GM12878 (cell line): ENCODE measurements around the gene BEST2. TPM values are rescaled to one million over a fixed set of nuclear protein-coding genes. Genes with fewer than 3 reads are reported as not detected.

Experiments used
- BACH1 ChIP-seq: fragments of 450-650 bp; IDR thresholded peaks from 2 replicates; pipeline ENCODE4 v1.6.1; 2017; ENCODE audit warnings: mild to moderate bottlenecking, borderline replicate concordance
- BRCA1 ChIP-seq: IDR thresholded peaks from 2 replicates; pipeline ENCODE4 v1.6.1; 2011; ENCODE audit warnings: low read depth, low read length, improper control_type of control experiment
- CREB1 ChIP-seq: IDR thresholded peaks from 2 replicates; pipeline ENCODE4 v1.6.1; 2012; ENCODE audit warnings: low read depth, mild to moderate bottlenecking, inconsistent platforms
- GABPA ChIP-seq: IDR thresholded peaks from 2 replicates; pipeline ENCODE4 v1.6.1; 2014; ENCODE audit warnings: antibody characterized with exemption, low read depth, mild to moderate bottlenecking, inconsistent platforms
- IRF4 ChIP-seq: IDR thresholded peaks from 2 replicates; pipeline ENCODE4 v1.6.1; 2011; ENCODE audit warnings: low read depth, low read length
- NR2C2 ChIP-seq: IDR thresholded peaks from 2 replicates; pipeline ENCODE4 v1.6.1; 2011; ENCODE audit warnings: borderline replicate concordance, low read depth; ENCODE audit not compliant: control insufficient read depth, insufficient read length
- NRF1 ChIP-seq: conservative IDR thresholded peaks from 2 replicates; pipeline ENCODE4 v1.6.1; 2011; ENCODE audit warnings: mild to moderate bottlenecking, low read depth, low read length, improper control_type of control experiment
- PRDM15 ChIP-seq: fragments of 450-650 bp; formaldehyde crosslinking; IDR thresholded peaks from 2 replicates; pipeline ENCODE4 v1.4.0; 2020; ENCODE audit warnings: mild to moderate bottlenecking, moderate library complexity
- RAD21 ChIP-seq: IDR thresholded peaks from 2 replicates; pipeline ENCODE4 v1.6.1; 2011; ENCODE audit warnings: mild to moderate bottlenecking, low read depth, low read length, moderate library complexity; ENCODE audit not compliant: insufficient read depth
- RB1 ChIP-seq: fragments of 450-650 bp; formaldehyde crosslinking; IDR thresholded peaks from 2 replicates; pipeline ENCODE4 v1.6.1; 2017; ENCODE audit warnings: mild to moderate bottlenecking, borderline replicate concordance
- SUZ12 ChIP-seq: fragments of 200-600 bp; sonication (generic); IDR thresholded peaks from one replicate; pipeline ENCODE4 v1.6.1; 2018; ENCODE audit warnings: antibody characterized with exemption, mild to moderate bottlenecking; ENCODE audit not compliant: unreplicated experiment
- TBL1XR1 ChIP-seq: IDR thresholded peaks from 2 replicates; pipeline ENCODE4 v1.6.1; 2012; ENCODE audit warnings: low read depth, low read length, improper control_type of control experiment
- TCF12 ChIP-seq: IDR thresholded peaks from 2 replicates; pipeline ENCODE4 v1.6.1; 2011; ENCODE audit warnings: low read depth, mild to moderate bottlenecking, low read length
- polyA plus RNA-seq, 11 experiments: library from polyadenylated mRNA; depleted of rRNA in 4 of 11; unstranded in 6 of 11; stranded (reverse) in 5 of 11; fragments of >200 nt; fragmentation: Nextera tagmentation in 4 of 11; fragmentation: Illumina TruSeq in 1 of 11; extraction: Ambion mirVana in 4 of 11; extraction: Trizol in 1 of 11; gene quantifications; 1 replicate in 1 of 11; 2 replicates in 10 of 11; pipeline versions ENCODE4 v1.2.1 to v1.2.3, GENCODE V29; 2011 to 2016; ENCODE audit warnings: inconsistent platforms in 2 of 11, missing spikeins in 2 of 11, low read depth in 1 of 11
- total RNA-seq, 4 experiments: library from RNA; depleted of rRNA in 3 of 4; stranded (reverse); fragments of >200 nt in 3 of 4; fragmentation: Illumina TruSeq in 1 of 4; extraction: Trizol in 1 of 4; gene quantifications; 2 replicates each; pipeline versions ENCODE4 v1.2.1 to v1.2.3, GENCODE V29; 2013 to 2021
- TF ChIP-seq, protein P1 (sequence below): fragments of 450-650 bp; IDR thresholded peaks from 2 replicates; pipeline ENCODE4 v1.6.1; 2014; ENCODE audit warnings: mild to moderate bottlenecking
- TF ChIP-seq, protein P2 (sequence below): fragments of 450-650 bp; IDR thresholded peaks from 2 replicates; pipeline ENCODE4 v1.6.1; 2016; ENCODE audit warnings: mild to moderate bottlenecking
- TF ChIP-seq, protein P3 (sequence below): IDR thresholded peaks from 2 replicates; pipeline ENCODE4 v1.6.1; 2012; ENCODE audit warnings: improper control_type of control experiment, low read depth, low read length; ENCODE audit not compliant: insufficient replicate concordance
- TF ChIP-seq, protein P4 (sequence below): IDR thresholded peaks from 2 replicates; pipeline ENCODE4 v1.6.1; 2011; ENCODE audit warnings: low read depth, mild to moderate bottlenecking, low read length, moderate library complexity, borderline replicate concordance; ENCODE audit errors: extremely low read depth

Gene BEST2
- total and polyA plus RNA-seq, 10 of the 15 experiments (the other 5 are each of a cell fraction or from before 2014, with no cell fraction given) = not detected

- TF ChIP-seq, protein P1, sequence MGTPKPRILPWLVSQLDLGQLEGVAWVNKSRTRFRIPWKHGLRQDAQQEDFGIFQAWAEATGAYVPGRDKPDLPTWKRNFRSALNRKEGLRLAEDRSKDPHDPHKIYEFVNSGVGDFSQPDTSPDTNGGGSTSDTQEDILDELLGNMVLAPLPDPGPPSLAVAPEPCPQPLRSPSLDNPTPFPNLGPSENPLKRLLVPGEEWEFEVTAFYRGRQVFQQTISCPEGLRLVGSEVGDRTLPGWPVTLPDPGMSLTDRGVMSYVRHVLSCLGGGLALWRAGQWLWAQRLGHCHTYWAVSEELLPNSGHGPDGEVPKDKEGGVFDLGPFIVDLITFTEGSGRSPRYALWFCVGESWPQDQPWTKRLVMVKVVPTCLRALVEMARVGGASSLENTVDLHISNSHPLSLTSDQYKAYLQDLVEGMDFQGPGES = peak; percentile 42; the same call in 1 of the 2 replicates
- no peak for TF ChIP-seq RAD21
- TF ChIP-seq TBL1XR1 = peak; percentile 15; the same call in 1 of the 2 replicates
- no peak for TF ChIP-seq BRCA1
- TF ChIP-seq NRF1 = no peak
- peak; percentile 83 for TF ChIP-seq GABPA
- peak; percentile 4; the same call in 1 of the 2 replicates for TF ChIP-seq BACH1
- TF ChIP-seq, protein P2, sequence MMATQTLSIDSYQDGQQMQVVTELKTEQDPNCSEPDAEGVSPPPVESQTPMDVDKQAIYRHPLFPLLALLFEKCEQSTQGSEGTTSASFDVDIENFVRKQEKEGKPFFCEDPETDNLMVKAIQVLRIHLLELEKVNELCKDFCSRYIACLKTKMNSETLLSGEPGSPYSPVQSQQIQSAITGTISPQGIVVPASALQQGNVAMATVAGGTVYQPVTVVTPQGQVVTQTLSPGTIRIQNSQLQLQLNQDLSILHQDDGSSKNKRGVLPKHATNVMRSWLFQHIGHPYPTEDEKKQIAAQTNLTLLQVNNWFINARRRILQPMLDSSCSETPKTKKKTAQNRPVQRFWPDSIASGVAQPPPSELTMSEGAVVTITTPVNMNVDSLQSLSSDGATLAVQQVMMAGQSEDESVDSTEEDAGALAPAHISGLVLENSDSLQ = peak; percentile 12; the same call in 1 of the 2 replicates
- no peak; the same call in 1 of the 2 replicates for TF ChIP-seq RB1
- TF ChIP-seq PRDM15 (CRISPR knock-in tag) = peak; percentile 92
- TF ChIP-seq, protein P3, sequence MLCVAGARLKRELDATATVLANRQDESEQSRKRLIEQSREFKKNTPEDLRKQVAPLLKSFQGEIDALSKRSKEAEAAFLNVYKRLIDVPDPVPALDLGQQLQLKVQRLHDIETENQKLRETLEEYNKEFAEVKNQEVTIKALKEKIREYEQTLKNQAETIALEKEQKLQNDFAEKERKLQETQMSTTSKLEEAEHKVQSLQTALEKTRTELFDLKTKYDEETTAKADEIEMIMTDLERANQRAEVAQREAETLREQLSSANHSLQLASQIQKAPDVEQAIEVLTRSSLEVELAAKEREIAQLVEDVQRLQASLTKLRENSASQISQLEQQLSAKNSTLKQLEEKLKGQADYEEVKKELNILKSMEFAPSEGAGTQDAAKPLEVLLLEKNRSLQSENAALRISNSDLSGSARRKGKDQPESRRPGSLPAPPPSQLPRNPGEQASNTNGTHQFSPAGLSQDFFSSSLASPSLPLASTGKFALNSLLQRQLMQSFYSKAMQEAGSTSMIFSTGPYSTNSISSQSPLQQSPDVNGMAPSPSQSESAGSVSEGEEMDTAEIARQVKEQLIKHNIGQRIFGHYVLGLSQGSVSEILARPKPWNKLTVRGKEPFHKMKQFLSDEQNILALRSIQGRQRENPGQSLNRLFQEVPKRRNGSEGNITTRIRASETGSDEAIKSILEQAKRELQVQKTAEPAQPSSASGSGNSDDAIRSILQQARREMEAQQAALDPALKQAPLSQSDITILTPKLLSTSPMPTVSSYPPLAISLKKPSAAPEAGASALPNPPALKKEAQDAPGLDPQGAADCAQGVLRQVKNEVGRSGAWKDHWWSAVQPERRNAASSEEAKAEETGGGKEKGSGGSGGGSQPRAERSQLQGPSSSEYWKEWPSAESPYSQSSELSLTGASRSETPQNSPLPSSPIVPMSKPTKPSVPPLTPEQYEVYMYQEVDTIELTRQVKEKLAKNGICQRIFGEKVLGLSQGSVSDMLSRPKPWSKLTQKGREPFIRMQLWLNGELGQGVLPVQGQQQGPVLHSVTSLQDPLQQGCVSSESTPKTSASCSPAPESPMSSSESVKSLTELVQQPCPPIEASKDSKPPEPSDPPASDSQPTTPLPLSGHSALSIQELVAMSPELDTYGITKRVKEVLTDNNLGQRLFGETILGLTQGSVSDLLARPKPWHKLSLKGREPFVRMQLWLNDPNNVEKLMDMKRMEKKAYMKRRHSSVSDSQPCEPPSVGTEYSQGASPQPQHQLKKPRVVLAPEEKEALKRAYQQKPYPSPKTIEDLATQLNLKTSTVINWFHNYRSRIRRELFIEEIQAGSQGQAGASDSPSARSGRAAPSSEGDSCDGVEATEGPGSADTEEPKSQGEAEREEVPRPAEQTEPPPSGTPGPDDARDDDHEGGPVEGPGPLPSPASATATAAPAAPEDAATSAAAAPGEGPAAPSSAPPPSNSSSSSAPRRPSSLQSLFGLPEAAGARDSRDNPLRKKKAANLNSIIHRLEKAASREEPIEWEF = no peak
- TF ChIP-seq SUZ12 = no peak
- no peak for TF ChIP-seq NR2C2
- TF ChIP-seq CREB1 = peak; percentile 75
- TF ChIP-seq, protein P4, sequence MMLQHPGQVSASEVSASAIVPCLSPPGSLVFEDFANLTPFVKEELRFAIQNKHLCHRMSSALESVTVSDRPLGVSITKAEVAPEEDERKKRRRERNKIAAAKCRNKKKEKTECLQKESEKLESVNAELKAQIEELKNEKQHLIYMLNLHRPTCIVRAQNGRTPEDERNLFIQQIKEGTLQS = peak; percentile 95; the same call in 1 of the 2 replicates
- peak; percentile 60; the same call in 1 of the 2 replicates for TF ChIP-seq IRF4
- TF ChIP-seq TCF12 = no peak
Measured at GRCh38 chr19:12722566-12723380, 28.8 kb upstream of the BEST2 start (continued).
